WTC11 (cell line): ENCODE results near the gene CLP1. TPM values are rescaled to one million over a fixed set of nuclear protein-coding genes. Genes with fewer than 3 reads are reported as not detected.

Experiments used
- ATAC-seq: fragments of 200-7000 bp; cut with Tn5 transposase; 2 replicates; pipeline ENCODE4 v1.10.0; 2021; ENCODE audit warnings: mild to moderate bottlenecking, moderate library complexity
- CTCF ChIA-PET: fragments of 300-600 bp; sonication (Branson Sonifier 250); formaldehyde crosslinking; loops from one replicate; lab custom pipeline; 2021; ENCODE audit warnings: antibody characterized with exemption; lab: Charles Lee
- POLR2A ChIA-PET: fragments of 350-600 bp; sonication (Branson Sonifier 250); formaldehyde crosslinking; loops from one replicate; lab custom pipeline; 2021; ENCODE audit warnings: antibody characterized with exemption; lab: Charles Lee
- DNase-seq: peaks from one replicate; pipeline ENCODE4 v3.0.0; 2021; ENCODE audit warnings: low spot score
- H3K27ac Mint-ChIP-seq: 2 replicates; pipeline ENCODE4 v1.8.0; 2021; ENCODE audit warnings: mixed read lengths
- H3K27me3 Mint-ChIP-seq: 2 replicates; pipeline ENCODE4 v1.8.0; 2021; ENCODE audit warnings: low read depth, mild to moderate bottlenecking, moderate library complexity, mixed read lengths
- H3K36me3 Mint-ChIP-seq: 2 replicates; pipeline ENCODE4 v1.8.0; 2021; ENCODE audit warnings: mixed read lengths
- H3K4me1 Mint-ChIP-seq: 2 replicates; pipeline ENCODE4 v1.8.0; 2022; ENCODE audit warnings: mixed read lengths
- H3K4me3 Mint-ChIP-seq: 2 replicates; pipeline ENCODE4 v1.8.0; 2021; ENCODE audit warnings: mild to moderate bottlenecking, moderate library complexity, mixed read lengths
- H3K9me3 Mint-ChIP-seq: 2 replicates; pipeline ENCODE4 v1.8.0; 2021; ENCODE audit warnings: mixed read lengths
- AR ChIP-seq: fragments of 250-450 bp; sonication (Bioruptor Pico); IDR thresholded peaks from 2 replicates; pipeline ENCODE4 v1.9.0; 2021; ENCODE audit warnings: mild to moderate bottlenecking
- CTCF ChIP-seq: fragments of 200-600 bp; IDR thresholded peaks from 2 replicates; pipeline ENCODE4 v1.8.0; 2022; ENCODE audit warnings: antibody characterized with exemption
- E2F4 ChIP-seq: sonication (generic); formaldehyde crosslinking; IDR thresholded peaks from 2 replicates; pipeline ENCODE4 v1.8.1; 2022; ENCODE audit warnings: low read depth, mild to moderate bottlenecking, moderate library complexity, missing genetic modification reagents, borderline replicate concordance
- FOXP4 ChIP-seq: sonication (generic); formaldehyde crosslinking; IDR thresholded peaks from 2 replicates; pipeline ENCODE4 v1.8.0; 2022; ENCODE audit warnings: mild to moderate bottlenecking, missing genetic modification reagents
- GABPB1 ChIP-seq: sonication (generic); formaldehyde crosslinking; IDR thresholded peaks from 2 replicates; pipeline ENCODE4 v1.8.1; 2023; ENCODE audit warnings: mild to moderate bottlenecking, missing genetic modification reagents
- NFATC4 ChIP-seq: fragments of 250-450 bp; sonication (Bioruptor Pico); IDR thresholded peaks from 2 replicates; pipeline ENCODE4 v1.9.0; 2021; ENCODE audit warnings: mild to moderate bottlenecking
- PREB ChIP-seq: sonication (generic); formaldehyde crosslinking; IDR thresholded peaks from 2 replicates; pipeline ENCODE4 v1.8.1; 2022; ENCODE audit warnings: mild to moderate bottlenecking, missing genetic modification reagents, moderate library complexity, borderline replicate concordance
- PRRX2 ChIP-seq: fragments of 250-450 bp; sonication (Bioruptor Pico); IDR thresholded peaks from 2 replicates; pipeline ENCODE4 v1.8.0; 2021; ENCODE audit warnings: mild to moderate bottlenecking
- STAT6 ChIP-seq: sonication (generic); formaldehyde crosslinking; conservative IDR thresholded peaks from 2 replicates; pipeline ENCODE4 v1.8.1; 2023; ENCODE audit warnings: mild to moderate bottlenecking, low read depth, missing genetic modification reagents, moderate library complexity
- TEAD1 ChIP-seq: sonication (generic); formaldehyde crosslinking; IDR thresholded peaks from 2 replicates; pipeline ENCODE4 v1.8.0; 2022; ENCODE audit warnings: mild to moderate bottlenecking, missing genetic modification reagents
- USF1 ChIP-seq: sonication (generic); formaldehyde crosslinking; IDR thresholded peaks from 2 replicates; pipeline ENCODE4 v1.8.0; 2022; ENCODE audit warnings: mild to moderate bottlenecking, missing genetic modification reagents
- ZBTB21 ChIP-seq: sonication (generic); formaldehyde crosslinking; IDR thresholded peaks from 2 replicates; pipeline ENCODE4 v1.8.1; 2023; ENCODE audit warnings: mild to moderate bottlenecking, missing genetic modification reagents, borderline replicate concordance
- ZNF232 ChIP-seq: sonication (generic); formaldehyde crosslinking; IDR thresholded peaks from 2 replicates; pipeline ENCODE4 v1.8.0; 2022; ENCODE audit warnings: mild to moderate bottlenecking, missing genetic modification reagents
- ZNF423 ChIP-seq: fragments of 250-450 bp; sonication (Bioruptor Pico); IDR thresholded peaks from 2 replicates; pipeline ENCODE4 v2.1.2; 2022; ENCODE audit warnings: mild to moderate bottlenecking, moderate library complexity
- ZSCAN18 ChIP-seq: fragments of 250-450 bp; sonication (Bioruptor Pico); IDR thresholded peaks from 2 replicates; pipeline ENCODE4 v2.1.2; 2022; ENCODE audit warnings: mild to moderate bottlenecking, moderate library complexity
- total RNA-seq: library from RNA; stranded (reverse); gene quantifications from 3 replicates; pipeline ENCODE4 v1.2.3, GENCODE V29; 2021

Gene CLP1
- total RNA-seq, 1 experiment from 2014 or later, result 26.3 TPM

GRCh38 chr11:57640068-57640800, 17.3 kb upstream of the CLP1 start (continued):
- TF ChIP-seq FOXP4 (CRISPR knock-in tag), result no peak
- no peak for TF ChIP-seq AR (CRISPR knock-in tag)
- no peak for TF ChIP-seq TEAD1
- TF ChIP-seq PREB, result no peak
- TF ChIP-seq ZBTB21 (CRISPR knock-in tag), result no peak
- TF ChIP-seq, all 79 proteins: peak for 0

GRCh38 chr11:57641011-57641807, 16.4 kb upstream of the CLP1 start:
- TF ChIP-seq STAT6 (CRISPR knock-in tag) (no peak), PRRX2 (CRISPR knock-in tag) (no peak), USF1 (no peak), ZNF232 (no peak), CTCF (no peak), ZNF423 (CRISPR knock-in tag) (no peak), GABPB1 (CRISPR knock-in tag) (no peak), E2F4 (CRISPR knock-in tag) (no peak), ZSCAN18 (CRISPR knock-in tag) (no peak), NFATC4 (CRISPR knock-in tag) (no peak)
- DNase-seq, result peak; percentile 39
- POLR2A ChIA-PET, result interaction anchor here (0.6 to 6.6 kb wide), 7 partner anchors 8 to 100 kb away, joined by 3 to 115 read pairs (median 9); partner anchors contain the start of genes SELENOH, SERPING1, UBE2L6 and YPEL4
- Mint-ChIP-seq H3K4me3 (peak overlapping the region; percentile 96), H3K27ac (peak overlapping the region; percentile 97), H3K36me3 (peaks cover 39% of the 10 kb centered on the region), H3K27me3 (no peaks in the 10 kb centered on the region; the same call in 1 of the 2 replicates), H3K9me3 (no peaks in the 10 kb centered on the region), H3K4me1 (peaks cover 78% of the 10 kb centered on the region)
- CTCF ChIA-PET, result interaction anchor here (0.7 to 7.6 kb wide), 29 partner anchors 11 to 296 kb away, joined by 3 to 363 read pairs (median 6); partner anchors contain the start of genes RTN4RL2, SERPING1, SLC43A1 and UBE2L6
- ATAC-seq, result no peak
